Measurements from ENCODE around the gene SLC23A2. TPM values are rescaled to one million over a fixed set of nuclear protein-coding genes. Genes with fewer than 3 reads are reported as not detected.

The SLC23A2 gene
- total RNA-seq, 1 experiment from 2014 or later: 37.3 TPM

- Histone ChIP-seq H3K27me3 (replicated peaks; ENCODE audit: control insufficient read depth, insufficient read depth, low read length) (no peaks in the 10 kb centered on the region), H3K4me1 (no peaks in the 10 kb centered on the region), H3K4me3 (ENCODE audit: low read depth, low read length) (no peak overlapping the region), H3K36me3 (ENCODE audit: control insufficient read depth, insufficient read depth, low read length) (no peaks in the 10 kb centered on the region), H3K9me3 (no peaks in the 10 kb centered on the region)
- DNase-seq: no peak
- Mint-ChIP-seq H3K27me3 (ENCODE audit: insufficient read depth, unreplicated experiment) (no peaks in the 10 kb centered on the region), H3K4me1 (ENCODE audit: low read depth, unreplicated experiment) (no peaks in the 10 kb centered on the region), H3K27ac (ENCODE audit: unreplicated experiment) (no peak overlapping the region), H3K4me3 (ENCODE audit: unreplicated experiment) (no peak overlapping the region), H3K9me3 (ENCODE audit: unreplicated experiment) (no peaks in the 10 kb centered on the region), H3K36me3 (ENCODE audit: insufficient read depth, unreplicated experiment) (peaks cover 5% of the 10 kb centered on the region)
- TF ChIP-seq CTCF (IDR thresholded peaks at IDR 0.05; ENCODE audit: insufficient read depth in 1 of 2, low read depth in 1 of 2, low read length in 1 of 2, severe bottlenecking in 1 of 2, unreplicated experiment in 1 of 2): no peak
- POLR2A ChIA-PET: no interaction called here
- no TSS peak for BruUV-seq (replicated peaks)
- intact Hi-C loops (cut with micrococcal nuclease; ENCODE audit: unreplicated experiment): no loop called here
- CTCF ChIA-PET: no interaction called here
Observed at GRCh38 chr20:4891190-4891763, 110.0 kb downstream of the SLC23A2 start.

GRCh38 chr20:4889446-4889845 lies 111.9 kb downstream of the SLC23A2 start:
- no peaks in the 10 kb centered on the region for H3K4me1 ChIP-seq
- no TSS peak for BruUV-seq (replicated peaks)
- no peak for TF ChIP-seq CTCF (IDR thresholded peaks at IDR 0.05; ENCODE audit: insufficient read depth in 1 of 2, low read depth in 1 of 2, low read length in 1 of 2, severe bottlenecking in 1 of 2, unreplicated experiment in 1 of 2)
- no peak overlapping the region for H3K4me3 ChIP-seq (ENCODE audit: low read depth, low read length)
- H3K9me3 ChIP-seq: no peaks in the 10 kb centered on the region
- Mint-ChIP-seq H3K4me3 (ENCODE audit: unreplicated experiment) (no peak overlapping the region), H3K27me3 (ENCODE audit: insufficient read depth, unreplicated experiment) (no peaks in the 10 kb centered on the region), H3K27ac (ENCODE audit: unreplicated experiment) (no peak overlapping the region), H3K36me3 (ENCODE audit: insufficient read depth, unreplicated experiment) (peaks cover under 1% of the 10 kb centered on the region), H3K9me3 (ENCODE audit: unreplicated experiment) (no peaks in the 10 kb centered on the region), H3K4me1 (ENCODE audit: low read depth, unreplicated experiment) (no peaks in the 10 kb centered on the region)
- no peaks in the 10 kb centered on the region for H3K36me3 ChIP-seq (ENCODE audit: control insufficient read depth, insufficient read depth, low read length)
- POLR2A ChIA-PET: no interaction called here
- H3K27me3 ChIP-seq (replicated peaks; ENCODE audit: control insufficient read depth, insufficient read depth, low read length): no peaks in the 10 kb centered on the region
- CTCF ChIA-PET: no interaction called here
- no peak for DNase-seq
- intact Hi-C loops (cut with micrococcal nuclease; ENCODE audit: unreplicated experiment): no loop called here

- Mint-ChIP-seq H3K4me1 (ENCODE audit: low read depth, unreplicated experiment) (no peaks in the 10 kb centered on the region), H3K27ac (ENCODE audit: unreplicated experiment) (no peak overlapping the region), H3K36me3 (ENCODE audit: insufficient read depth, unreplicated experiment) (peaks cover 5% of the 10 kb centered on the region), H3K9me3 (ENCODE audit: unreplicated experiment) (no peaks in the 10 kb centered on the region), H3K4me3 (ENCODE audit: unreplicated experiment) (no peak overlapping the region), H3K27me3 (ENCODE audit: insufficient read depth, unreplicated experiment) (no peaks in the 10 kb centered on the region)
- no peaks in the 10 kb centered on the region for H3K9me3 ChIP-seq
- no TSS peak for BruUV-seq (replicated peaks)
- no peaks in the 10 kb centered on the region for H3K36me3 ChIP-seq (ENCODE audit: control insufficient read depth, insufficient read depth, low read length)
- no peaks in the 10 kb centered on the region for H3K27me3 ChIP-seq (replicated peaks; ENCODE audit: control insufficient read depth, insufficient read depth, low read length)
- CTCF ChIA-PET: no interaction called here
- POLR2A ChIA-PET: no interaction called here
- TF ChIP-seq CTCF (IDR thresholded peaks at IDR 0.05; ENCODE audit: insufficient read depth in 1 of 2, low read depth in 1 of 2, low read length in 1 of 2, severe bottlenecking in 1 of 2, unreplicated experiment in 1 of 2): no peak
- no peak overlapping the region for H3K4me3 ChIP-seq (ENCODE audit: low read depth, low read length)
- H3K4me1 ChIP-seq: no peaks in the 10 kb centered on the region
- intact Hi-C loops (cut with micrococcal nuclease; ENCODE audit: unreplicated experiment): no loop called here
- no peak for DNase-seq
Observed at GRCh38 chr20:4887586-4887985, 113.7 kb downstream of the SLC23A2 start.
